HepG2 (cell line): Measurements from ENCODE around the gene ARHGAP15. TPM values are rescaled to one million over a fixed set of nuclear protein-coding genes. Genes with fewer than 3 reads are reported as not detected.

Source experiments
- ATAC-seq: fragments of 200-7000 bp; cut with Tn5 transposase; 3 replicates; pipeline ENCODE4 v1.9.1; 2020; ENCODE audit warnings: mild to moderate bottlenecking, moderate library complexity
- BruUV-seq: library from RNA; stranded (reverse); fragments of 400-500 nt; replicated peaks from 2 replicates; lab custom pipeline; 2021; lab: Mats Ljungman, UMichigan
- CTCF ChIA-PET: fragments of 300-600 bp; formaldehyde crosslinking; extraction: SDS; loops from one replicate; lab custom pipeline; 2021; ENCODE audit warnings: low total read pairs, inconsistent platforms, low intra/inter-chr PET ratio; lab: Yijun Ruan, JAX
- POLR2A ChIA-PET: fragments of 350-600 bp; sonication (Branson Sonifier 250); formaldehyde crosslinking; loops from one replicate; lab custom pipeline; 2020; ENCODE audit warnings: antibody characterized with exemption, inconsistent platforms; lab: Yijun Ruan, JAX
- DNase-seq: peaks from one replicate; pipeline ENCODE4 v3.0.0-alpha.2; 2015; ENCODE audit warnings: low spot score
- FAIRE-seq: peaks from 3 replicates; lab custom pipeline; 2011; peaks lifted over from hg19 to GRCh38; lab: Jason Lieb, UNC
- H2AFZ ChIP-seq: one replicate; pipeline ENCODE4 v1.6.1; 2011; ENCODE audit warnings: low read length, inconsistent platforms
- H3K27ac ChIP-seq: fragments of 300-600 bp; 3 replicates; pipeline ENCODE4 v1.8.0; 2011; ENCODE audit warnings: mixed run types, mild to moderate bottlenecking, mixed read lengths, low read length, inconsistent platforms; ENCODE audit not compliant: insufficient read depth; ENCODE audit errors: extremely low read length
- H3K27me3 ChIP-seq, 2 experiments: fragments of 200-600 bp in 1 of 2; 2 replicates in 1 of 2; 3 replicates in 1 of 2; pipeline versions ENCODE4 v1.6.0 to v1.8.0; 2011; ENCODE audit warnings: low read length in 2 of 2, mild to moderate bottlenecking in 2 of 2, moderate library complexity in 2 of 2, inconsistent platforms in 1 of 2; ENCODE audit not compliant: insufficient read depth in 2 of 2, control insufficient read depth in 1 of 2
- H3K36me3 ChIP-seq, 2 experiments: fragments of 200-600 bp in 1 of 2; replicated peaks in 1 of 2; 2 replicates in 1 of 2; 3 replicates in 1 of 2; pipeline versions ENCODE4 v1.5.1 to v1.8.0; 2011; ENCODE audit warnings: low read length in 2 of 2, inconsistent platforms in 1 of 2; ENCODE audit not compliant: insufficient read depth in 2 of 2, control insufficient read depth in 1 of 2
- H3K4me1 ChIP-seq: 2 replicates; pipeline ENCODE4 v1.5.1; 2012; ENCODE audit warnings: low read length, inconsistent platforms; ENCODE audit not compliant: insufficient read depth
- H3K4me2 ChIP-seq: 2 replicates; pipeline ENCODE4 v1.6.0; 2011; ENCODE audit warnings: low read depth, low read length, inconsistent platforms
- H3K4me3 ChIP-seq, 3 experiments: fragments of 200-600 bp in 1 of 3; sonication (generic), shearing (Covaris generic) in 1 of 3; replicated peaks in 1 of 3; 2 replicates each; pipeline ENCODE4 v1.5.1; 2011 to 2016; ENCODE audit warnings: low read length in 3 of 3, inconsistent platforms in 2 of 3, low read depth in 2 of 3, mild to moderate bottlenecking in 2 of 3, control low read depth in 1 of 3, mixed read lengths in 1 of 3; ENCODE audit not compliant: insufficient read depth in 1 of 3
- H3K79me2 ChIP-seq: one replicate; pipeline ENCODE4 v1.6.1; 2011; ENCODE audit warnings: low read length, inconsistent platforms; ENCODE audit not compliant: insufficient read depth
- H3K9ac ChIP-seq: 2 replicates; pipeline ENCODE4 v1.6.0; 2011; ENCODE audit warnings: mild to moderate bottlenecking, low read depth, low read length, inconsistent platforms; ENCODE audit not compliant: insufficient read depth
- H3K9me3 ChIP-seq: 2 replicates; pipeline ENCODE4 v1.5.1; 2012; ENCODE audit warnings: mild to moderate bottlenecking, low read length
- H4K20me1 ChIP-seq: 2 replicates; pipeline ENCODE4 v1.6.0; 2011; ENCODE audit warnings: inconsistent platforms, mild to moderate bottlenecking, low read length, moderate library complexity; ENCODE audit not compliant: insufficient read depth
- AHDC1 ChIP-seq: sonication (generic); formaldehyde crosslinking; IDR thresholded peaks from 2 replicates; pipeline ENCODE4 v1.5.1; 2020; ENCODE audit warnings: mild to moderate bottlenecking, missing genetic modification reagents, borderline replicate concordance
- BRD4 ChIP-seq: sonication (generic); formaldehyde crosslinking; IDR thresholded peaks from 2 replicates; pipeline ENCODE4 v1.4.0; 2020; ENCODE audit warnings: missing genetic modification reagents
- ZBTB44 ChIP-seq: sonication (generic); formaldehyde crosslinking; IDR thresholded peaks from 2 replicates; pipeline ENCODE4 v1.4.0; 2020; ENCODE audit warnings: missing genetic modification reagents
- ZMAT3 ChIP-seq: sonication (generic); formaldehyde crosslinking; conservative IDR thresholded peaks from 2 replicates; pipeline ENCODE4 v1.7.0; 2021; ENCODE audit warnings: missing genetic modification reagents
- ZNF746 ChIP-seq: sonication (generic); formaldehyde crosslinking; IDR thresholded peaks from 2 replicates; pipeline ENCODE4 v1.8.0; 2022; ENCODE audit warnings: mild to moderate bottlenecking, missing genetic modification reagents
- ZSCAN22 ChIP-seq: sonication (generic); formaldehyde crosslinking; IDR thresholded peaks from 2 replicates; pipeline ENCODE4 v1.4.0; 2020; ENCODE audit warnings: mild to moderate bottlenecking, missing genetic modification reagents
- WGBS: methylation state at CpG from one replicate; pipeline ENCODE4 v1.1.6; 2017; ENCODE audit warnings: low lambda C conversion rate; 5-methylcytosine and 5-hydroxymethylcytosine counted together
- in situ Hi-C: cut with HindIII; loops from 2 replicates; pipeline ENCODE4 v1.10.0; 2017; ENCODE audit warnings: low pct_unique_long_range_greater_than_20kb; ENCODE audit not compliant: extremely low pct_ligation_motif_present
- intact Hi-C: fragments of 100-400 bp; cut with micrococcal nuclease; formaldehyde crosslinking; loops from one replicate; pipeline ENCODE4 v1.10.0; 2022; ENCODE audit not compliant: unreplicated experiment
- polyA plus RNA-seq, 8 experiments: library from polyadenylated mRNA; depleted of rRNA in 3 of 8; stranded (reverse) in 7 of 8; unstranded in 1 of 8; fragments of >200 nt; fragmentation: Illumina TruSeq in 4 of 8; extraction: Trizol in 4 of 8; gene quantifications; 2 replicates each; pipeline versions ENCODE4 v1.2.1 to v1.2.3, GENCODE V29; 2011 to 2016; ENCODE audit warnings: low read depth in 4 of 8, missing spikeins in 1 of 8, mixed read lengths in 1 of 8; ENCODE audit not compliant: insufficient read depth in 1 of 8
- total RNA-seq, 5 experiments: library from RNA; depleted of rRNA; stranded (reverse); fragments of >200 nt; fragmentation: Illumina TruSeq; extraction: Trizol; gene quantifications; 2 replicates each; pipeline ENCODE4 v1.2.3, GENCODE V29; 2016; ENCODE audit warnings: low read depth in 1 of 5
- TF ChIP-seq, protein P1 (sequence below): sonication (generic); formaldehyde crosslinking; IDR thresholded peaks from 2 replicates; pipeline ENCODE4 v1.4.0; 2020; ENCODE audit warnings: mild to moderate bottlenecking, low read depth, missing genetic modification reagents

Gene ARHGAP15
- total and polyA plus RNA-seq, 2 of the 13 experiments (the other 11 are each of a cell fraction or from before 2014, with no cell fraction given): 0.04 TPM; not detected in 1

DNA sequence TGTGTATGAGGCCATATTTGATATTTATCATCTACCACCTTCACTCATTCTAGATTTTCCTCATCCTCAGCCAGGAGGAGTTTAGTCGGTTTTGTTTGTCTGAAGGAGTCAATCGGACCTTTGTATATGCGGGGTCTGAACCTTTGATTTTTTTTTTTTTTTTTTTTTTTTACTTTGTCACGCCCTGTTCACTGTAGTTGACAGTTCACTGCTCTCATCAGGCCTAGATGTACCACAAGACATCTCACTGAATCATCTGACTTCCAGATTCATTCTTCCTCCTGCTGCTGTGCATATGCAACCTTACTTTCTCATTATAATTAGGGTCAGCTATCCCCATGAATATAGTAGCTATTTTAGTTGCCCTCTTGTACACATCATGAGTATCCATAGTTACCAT, 133.2 kb downstream of the ARHGAP15 start:
- no peak overlapping the region for H2AFZ ChIP-seq
- ATAC-seq (no peak), DNase-seq (no peak), FAIRE-seq (no peak)
- no peaks in the 10 kb centered on the region for H3K36me3 ChIP-seq
- intact Hi-C loops: no loop called here
- ChIA-PET POLR2A (no interaction called here), CTCF (no interaction called here)
- no peak overlapping the region for H3K9ac ChIP-seq
- no peaks in the 10 kb centered on the region for H4K20me1 ChIP-seq
- BruUV-seq: no TSS peak
- no peak overlapping the region for H3K27ac ChIP-seq
- no peaks in the 10 kb centered on the region for H3K79me2 ChIP-seq
- H3K4me1 ChIP-seq: no peaks in the 10 kb centered on the region
- no peak overlapping the region for H3K4me3 ChIP-seq
- under 1% methylated on average over 4 of the region's 4 CpGs for WGBS
- H3K27me3 ChIP-seq: no peaks in the 10 kb centered on the region
- H3K9me3 ChIP-seq: no peaks in the 10 kb centered on the region
- in situ Hi-C loops: no loop called here
- TF ChIP-seq ZBTB44 (CRISPR knock-in tag) (no peak), ZNF746 (no peak), ZSCAN22 (no peak), BRD4 (CRISPR knock-in tag) (no peak), ZMAT3 (CRISPR knock-in tag) (no peak), AHDC1 (CRISPR knock-in tag) (no peak)
- TF ChIP-seq, protein P1, sequence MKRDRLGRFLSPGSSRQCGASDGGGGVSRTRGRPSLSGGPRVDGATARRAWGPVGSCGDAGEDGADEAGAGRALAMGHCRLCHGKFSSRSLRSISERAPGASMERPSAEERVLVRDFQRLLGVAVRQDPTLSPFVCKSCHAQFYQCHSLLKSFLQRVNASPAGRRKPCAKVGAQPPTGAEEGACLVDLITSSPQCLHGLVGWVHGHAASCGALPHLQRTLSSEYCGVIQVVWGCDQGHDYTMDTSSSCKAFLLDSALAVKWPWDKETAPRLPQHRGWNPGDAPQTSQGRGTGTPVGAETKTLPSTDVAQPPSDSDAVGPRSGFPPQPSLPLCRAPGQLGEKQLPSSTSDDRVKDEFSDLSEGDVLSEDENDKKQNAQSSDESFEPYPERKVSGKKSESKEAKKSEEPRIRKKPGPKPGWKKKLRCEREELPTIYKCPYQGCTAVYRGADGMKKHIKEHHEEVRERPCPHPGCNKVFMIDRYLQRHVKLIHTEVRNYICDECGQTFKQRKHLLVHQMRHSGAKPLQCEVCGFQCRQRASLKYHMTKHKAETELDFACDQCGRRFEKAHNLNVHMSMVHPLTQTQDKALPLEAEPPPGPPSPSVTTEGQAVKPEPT (CRISPR knock-in tag): no peak
- no peak overlapping the region for H3K4me2 ChIP-seq
